Stimulated activated naive CD8-positive, alpha-beta T cell treated with anti-CD3 and anti-CD28 coated beads, Interleukin-15, amount 100 ng/mL, for 72 hours (primary cell): ENCODE results near the gene PGBD2.

Source experiments
- ATAC-seq: fragments of 150-1000 bp; cut with Tn5 transposase; 2 replicates; pipeline ENCODE4 v1.10.0; 2021; ENCODE audit warnings: mild to moderate bottlenecking, moderate library complexity
- DNase-seq, 2 donors: peaks; one replicate each; pipeline ENCODE4 v3.0.0; 2021 to 2022
- H3K27ac Mint-ChIP-seq, 2 donors: one replicate each; pipeline ENCODE4 v1.8.0; 2022; ENCODE audit warnings: mild to moderate bottlenecking in 2 of 2, mixed read lengths in 2 of 2, moderate library complexity in 2 of 2
- H3K27me3 Mint-ChIP-seq: one replicate; pipeline ENCODE4 v1.8.0; 2022; ENCODE audit warnings: mixed read lengths
- H3K4me1 Mint-ChIP-seq: one replicate; pipeline ENCODE4 v1.8.0; 2022; ENCODE audit warnings: mild to moderate bottlenecking, mixed read lengths
- H3K4me3 Mint-ChIP-seq, 2 donors: one replicate each; pipeline ENCODE4 v1.8.0; 2022; ENCODE audit warnings: mild to moderate bottlenecking in 2 of 2, mixed read lengths in 2 of 2, moderate library complexity in 1 of 2
- H3K9me3 Mint-ChIP-seq, 2 donors: one replicate each; pipeline ENCODE4 v1.8.0; 2022; ENCODE audit warnings: mixed read lengths in 2 of 2

The PGBD2 gene, protein sequence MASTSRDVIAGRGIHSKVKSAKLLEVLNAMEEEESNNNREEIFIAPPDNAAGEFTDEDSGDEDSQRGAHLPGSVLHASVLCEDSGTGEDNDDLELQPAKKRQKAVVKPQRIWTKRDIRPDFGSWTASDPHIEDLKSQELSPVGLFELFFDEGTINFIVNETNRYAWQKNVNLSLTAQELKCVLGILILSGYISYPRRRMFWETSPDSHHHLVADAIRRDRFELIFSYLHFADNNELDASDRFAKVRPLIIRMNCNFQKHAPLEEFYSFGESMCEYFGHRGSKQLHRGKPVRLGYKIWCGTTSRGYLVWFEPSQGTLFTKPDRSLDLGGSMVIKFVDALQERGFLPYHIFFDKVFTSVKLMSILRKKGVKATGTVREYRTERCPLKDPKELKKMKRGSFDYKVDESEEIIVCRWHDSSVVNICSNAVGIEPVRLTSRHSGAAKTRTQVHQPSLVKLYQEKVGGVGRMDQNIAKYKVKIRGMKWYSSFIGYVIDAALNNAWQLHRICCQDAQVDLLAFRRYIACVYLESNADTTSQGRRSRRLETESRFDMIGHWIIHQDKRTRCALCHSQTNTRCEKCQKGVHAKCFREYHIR

GRCh38 chr1:248906009-248906752 is at the start of gene PGBD2:
Gene PGBD2 (plus strand): TSS chr1:248906235. CDS start chr1:248913863, 7,628 bp downstream.
- peak within 1 kb of the TSS; percentile 93 to 97 for H3K4me3 Mint-ChIP-seq
- peak; percentile 92 for ATAC-seq
- peak; percentile 98 for DNase-seq
- H3K4me1 Mint-ChIP-seq = peaks cover 44% of the 10 kb centered on the region
- H3K27ac Mint-ChIP-seq = peak within 1 kb of the TSS; percentile 97 to 98
- H3K9me3 Mint-ChIP-seq = no peaks in the 10 kb centered on the region
- H3K27me3 Mint-ChIP-seq = no peaks in the 10 kb centered on the region

DNA sequence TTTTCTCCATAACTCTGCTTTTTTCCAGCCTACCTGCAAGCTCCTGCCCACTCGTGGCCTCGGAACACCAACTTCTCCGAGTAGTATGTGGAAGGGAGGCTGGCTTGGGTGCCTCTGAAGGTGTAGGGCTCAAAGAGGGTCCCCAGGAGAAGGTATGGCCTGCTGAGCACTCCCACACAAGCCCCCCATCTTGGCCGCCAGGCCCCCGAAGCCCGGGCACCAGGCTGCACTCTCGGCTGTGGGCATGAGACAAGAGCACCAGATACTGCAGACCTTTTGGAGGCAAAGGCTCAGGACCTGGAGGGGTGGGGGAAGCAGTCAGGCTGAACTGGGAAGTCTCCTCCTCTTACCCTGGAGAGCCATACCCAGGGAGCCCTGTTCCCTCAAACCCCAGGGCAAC is 48.8 kb upstream of the PGBD2 start:
- no peak for DNase-seq
- H3K27ac Mint-ChIP-seq = peak overlapping the region in 1 of 2 donors; percentile 91
- H3K9me3 Mint-ChIP-seq = no peaks in the 10 kb centered on the region
- peak overlapping the region; percentile 88 to 91 for H3K4me3 Mint-ChIP-seq
- ATAC-seq = no peak
- H3K27me3 Mint-ChIP-seq = no peaks in the 10 kb centered on the region
- peaks cover 28% of the 10 kb centered on the region for H3K4me1 Mint-ChIP-seq

- peaks cover 34% of the 10 kb centered on the region for H3K4me1 Mint-ChIP-seq
- ATAC-seq = no peak
- peak in 1 of 2 donors; percentile 20 for DNase-seq
- H3K4me3 Mint-ChIP-seq = peak overlapping the region; percentile 88 to 91
- H3K27ac Mint-ChIP-seq = peak overlapping the region; percentile 91 to 95
- no peaks in the 10 kb centered on the region for H3K27me3 Mint-ChIP-seq
- no peaks in the 10 kb centered on the region for H3K9me3 Mint-ChIP-seq
These were observed 48.3 kb upstream of the PGBD2 start for GRCh38 chr1:248857749-248858095.

DNA sequence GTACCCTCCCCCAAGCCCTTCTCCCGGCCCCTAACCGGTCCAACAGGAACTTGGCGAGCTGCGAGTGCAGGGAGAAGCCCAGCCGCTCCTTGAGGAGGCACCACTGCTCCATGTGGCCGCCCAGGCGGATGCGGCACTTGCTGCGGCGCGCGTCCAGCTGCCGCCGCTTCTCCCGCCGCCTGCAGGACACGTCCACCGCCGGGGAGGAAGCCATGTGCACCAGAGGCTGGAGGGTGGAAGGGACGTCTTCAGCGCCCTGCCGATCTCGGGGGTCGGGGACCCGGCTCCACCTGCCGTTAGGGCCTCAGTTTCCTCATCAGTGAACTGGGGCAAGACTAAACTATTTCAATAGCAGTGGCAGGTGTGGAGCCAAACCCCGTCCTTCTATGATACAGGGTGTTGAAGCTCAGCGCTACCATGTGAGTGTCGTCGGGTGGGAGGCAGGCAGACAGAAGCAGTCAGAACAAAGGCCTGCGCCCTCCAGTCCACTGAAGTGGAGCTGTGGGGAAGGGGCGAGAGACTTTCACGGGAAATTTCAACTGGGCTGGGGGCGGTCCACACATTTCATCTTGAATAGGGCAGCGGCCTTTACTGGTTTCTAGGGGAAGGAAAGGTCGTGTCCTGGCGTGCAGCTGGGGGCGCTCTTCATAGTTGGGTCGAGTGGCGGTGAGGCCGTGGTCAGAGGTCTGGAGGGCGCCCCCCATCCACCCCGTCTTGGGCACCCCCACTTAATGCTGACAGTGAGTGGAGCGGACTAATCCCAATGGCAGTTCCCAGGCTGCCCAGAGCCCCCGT is 47.7 kb upstream of the PGBD2 start:
- Mint-ChIP-seq H3K4me3 (peak overlapping the region; percentile 88 to 91), H3K9me3 (no peaks in the 10 kb centered on the region), H3K27me3 (no peaks in the 10 kb centered on the region), H3K4me1 (peaks cover 36% of the 10 kb centered on the region), H3K27ac (peak overlapping the region; percentile 91 to 95)
- ATAC-seq = peak; percentile 68
- DNase-seq = peak in 1 of 2 donors; percentile 47

DNA sequence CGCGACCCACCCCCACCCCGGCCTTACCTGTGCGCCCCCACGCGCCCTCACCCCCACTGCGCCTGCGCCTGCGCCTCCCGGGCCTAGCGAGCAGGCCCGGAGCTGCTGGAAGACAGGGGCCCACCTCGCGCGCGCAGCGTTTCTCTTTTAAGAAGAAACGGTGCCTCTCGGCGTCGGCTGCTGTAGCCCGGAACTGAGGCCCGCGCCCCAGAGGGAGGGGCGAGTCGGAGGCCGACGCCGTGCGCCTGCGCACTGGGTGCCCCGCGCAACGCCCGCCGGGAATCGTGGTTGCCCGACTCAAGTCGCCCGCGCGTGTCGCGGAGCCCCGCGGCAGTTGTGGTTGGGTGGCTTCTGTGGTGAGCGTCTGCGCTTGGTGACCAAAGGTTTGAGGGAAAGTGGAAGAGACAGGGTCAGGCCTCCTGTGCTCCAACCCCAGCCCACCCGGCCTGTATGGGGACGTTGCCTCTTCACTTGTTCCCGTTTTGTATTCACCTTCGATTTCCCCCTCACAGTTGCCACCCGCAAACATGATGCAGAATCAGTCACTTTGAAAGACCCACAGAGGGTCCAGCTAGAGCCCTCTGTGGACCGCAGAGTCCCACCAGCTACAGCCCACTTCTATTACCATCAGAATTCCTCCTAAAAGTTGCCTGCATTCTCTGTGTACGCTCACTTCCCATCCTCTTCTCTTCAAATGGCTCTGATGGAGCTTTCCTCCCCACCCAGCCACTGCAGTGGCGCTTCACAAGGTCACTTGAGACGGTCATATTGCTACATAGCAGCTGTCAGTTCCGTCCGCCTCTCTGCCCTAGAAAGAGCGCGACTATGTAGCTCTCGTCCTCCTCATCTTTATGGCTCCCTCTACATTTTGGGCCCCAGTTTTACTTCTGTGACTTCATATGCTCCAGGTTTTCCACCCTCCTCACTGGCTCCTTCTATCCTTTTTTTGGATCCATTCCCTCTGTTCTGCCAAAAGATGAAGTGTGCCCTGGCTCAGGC is 46.8 kb upstream of the PGBD2 start, which contains the start of gene ZNF692:
Gene ZNF692 (minus strand): TSS at position 195 of the 999 bp plus-strand sequence. CDS start 776 bp downstream, outside the sequence.
- Mint-ChIP-seq H3K9me3 (no peaks in the 10 kb centered on the region), H3K27ac (peak within 1 kb of the TSS; percentile 91 to 95), H3K4me1 (peaks cover 44% of the 10 kb centered on the region), H3K4me3 (peak within 1 kb of the TSS; percentile 88 to 91), H3K27me3 (no peaks in the 10 kb centered on the region)
- DNase-seq (peak; percentile 95 to 98), ATAC-seq (peak; percentile 88)

- no peak for ATAC-seq
- DNase-seq = no peak
These were observed 46.0 kb upstream of the PGBD2 start for GRCh38 chr1:248860007-248860406.

DNA sequence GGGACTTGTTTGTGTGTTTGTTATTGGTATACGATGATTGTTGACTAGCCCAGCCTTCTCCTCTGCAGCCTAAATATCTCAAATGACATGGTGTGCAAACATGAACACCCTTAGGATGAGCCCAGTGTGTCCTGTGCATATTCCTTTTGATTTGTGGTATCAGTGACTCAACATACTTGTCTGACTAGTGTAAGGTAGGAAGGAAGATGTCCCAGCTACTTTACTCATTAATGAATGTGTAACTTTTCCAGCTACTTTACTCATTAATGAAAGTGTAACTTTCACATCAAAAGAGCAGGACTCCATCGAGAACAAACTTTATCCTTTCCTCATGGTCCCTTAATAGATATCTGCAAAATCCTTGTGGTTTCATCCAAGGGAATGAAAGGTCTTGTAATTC is 44.4 kb upstream of the PGBD2 start:
- Mint-ChIP-seq H3K9me3 (no peaks in the 10 kb centered on the region), H3K27me3 (no peaks in the 10 kb centered on the region), H3K4me1 (peaks cover 46% of the 10 kb centered on the region), H3K27ac (no peak overlapping the region), H3K4me3 (no peak overlapping the region)
- no peak for ATAC-seq
- no peak for DNase-seq

More at GRCh38 chr1:248860007-248860406, 46.0 kb upstream of the PGBD2 start:
- Mint-ChIP-seq H3K27ac (peak overlapping the region; percentile 81 to 91), H3K4me1 (peaks cover 46% of the 10 kb centered on the region), H3K4me3 (peak overlapping the region; percentile 88 to 91), H3K27me3 (no peaks in the 10 kb centered on the region), H3K9me3 (no peaks in the 10 kb centered on the region)

DNA sequence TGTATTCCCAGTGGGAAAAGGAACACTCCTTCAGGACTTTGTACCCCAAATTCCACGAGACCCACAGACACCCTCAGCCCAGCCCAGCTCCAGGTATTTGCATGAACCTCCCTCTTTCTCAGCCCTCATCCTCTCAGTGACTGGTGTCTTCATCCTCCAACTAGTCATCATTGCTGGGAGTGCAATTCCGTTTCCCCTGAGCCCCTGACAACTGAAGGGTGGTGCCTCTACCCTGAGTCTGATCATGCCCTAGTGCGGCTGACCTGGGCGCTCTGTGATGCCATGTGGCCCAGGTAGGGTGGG is 43.4 kb upstream of the PGBD2 start:
- ATAC-seq (peak; percentile 36), DNase-seq (no peak)
- no peaks in the 10 kb centered on the region for H3K9me3 Mint-ChIP-seq
- peak overlapping the region; percentile 88 to 93 for H3K4me3 Mint-ChIP-seq
- peak overlapping the region; percentile 30 to 73 for H3K27ac Mint-ChIP-seq
- peaks cover 42% of the 10 kb centered on the region for H3K4me1 Mint-ChIP-seq
- H3K27me3 Mint-ChIP-seq = no peaks in the 10 kb centered on the region

DNA sequence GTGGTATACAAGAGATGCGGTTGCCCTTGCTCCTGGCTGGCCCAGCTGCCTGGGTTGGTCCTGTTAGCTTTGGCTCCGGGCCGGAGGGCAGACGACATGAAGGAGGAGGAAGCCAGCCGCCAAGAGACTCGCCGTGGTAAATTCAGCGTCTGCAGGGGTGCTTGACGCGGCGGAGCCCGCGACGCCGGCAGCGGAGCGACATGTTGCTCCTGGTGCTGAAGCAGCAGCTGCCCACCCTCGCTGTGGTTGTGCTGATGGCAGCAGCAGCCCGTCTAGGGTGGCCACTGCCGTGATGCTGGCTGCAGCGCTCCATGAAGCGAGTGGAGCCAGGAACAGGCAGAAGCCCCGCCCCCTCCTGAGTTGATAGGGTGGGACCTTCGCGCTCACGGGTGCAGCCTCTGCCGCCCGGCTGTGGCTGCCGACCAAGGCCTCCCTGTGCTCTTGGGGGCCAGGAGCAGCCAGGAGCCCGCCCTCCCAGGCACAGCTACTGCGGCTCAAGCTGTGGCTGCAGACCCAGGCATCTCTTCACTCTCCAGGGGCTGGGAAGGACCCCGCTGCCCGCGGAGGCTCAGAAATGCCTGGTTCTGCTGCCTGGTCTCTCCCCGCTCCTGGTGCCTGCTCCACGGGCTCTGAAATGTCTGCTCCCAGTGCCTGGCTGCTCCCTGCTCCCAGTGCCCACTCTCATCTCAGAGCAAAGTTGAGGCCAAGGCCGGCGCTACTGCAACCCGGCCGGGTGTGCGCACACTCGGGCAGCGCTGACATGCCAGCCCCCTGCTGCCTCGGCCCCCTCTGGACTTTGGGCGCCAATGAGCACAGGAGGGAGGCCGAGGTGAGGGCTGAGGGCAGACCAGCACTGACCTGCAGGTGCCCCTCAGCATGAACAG is 42.8 kb upstream of the PGBD2 start:
- H3K27ac Mint-ChIP-seq = peak overlapping the region; percentile 30 to 73
- peak overlapping the region; percentile 88 to 93 for H3K4me3 Mint-ChIP-seq
- peak; percentile 66 for ATAC-seq
- no peaks in the 10 kb centered on the region for H3K27me3 Mint-ChIP-seq
- peaks cover 36% of the 10 kb centered on the region for H3K4me1 Mint-ChIP-seq
- DNase-seq = peak; percentile 72 to 78
- no peaks in the 10 kb centered on the region for H3K9me3 Mint-ChIP-seq

DNA sequence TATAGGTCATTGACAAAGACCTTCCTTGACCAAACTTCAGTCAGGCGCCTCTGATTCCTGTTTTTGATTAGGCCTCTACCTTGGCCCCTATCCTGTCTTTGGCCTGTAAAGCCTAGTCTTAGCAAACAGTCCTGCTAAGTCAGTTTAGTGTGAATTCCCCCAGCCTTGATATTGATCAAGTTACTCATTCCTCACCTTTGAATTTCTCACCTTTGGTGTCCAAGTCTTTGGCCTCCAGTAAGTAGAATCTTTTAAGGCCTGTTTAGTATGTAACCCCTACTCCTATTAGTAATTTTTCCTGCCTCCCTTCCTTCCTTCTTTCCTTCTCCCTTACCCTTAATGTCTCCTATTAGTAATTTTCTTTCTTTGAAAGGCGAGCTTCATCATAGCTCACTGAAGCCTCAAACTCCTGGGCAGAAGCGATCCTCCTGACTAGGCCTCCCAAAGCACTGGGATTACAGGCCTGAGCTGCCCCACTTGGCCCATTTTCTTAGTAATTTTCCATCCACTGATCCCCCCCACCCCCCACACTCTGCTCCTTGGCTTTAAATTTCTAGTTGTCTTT is 34.1 kb upstream of the PGBD2 start:
- ATAC-seq = no peak
- DNase-seq = no peak
- Mint-ChIP-seq H3K27me3 (no peaks in the 10 kb centered on the region), H3K27ac (peak overlapping the region in 1 of 2 donors; percentile 80), H3K9me3 (peaks cover 0 to 7% of the 10 kb centered on the region in 2 donors), H3K4me1 (peaks cover 25% of the 10 kb centered on the region), H3K4me3 (no peak overlapping the region)

DNA sequence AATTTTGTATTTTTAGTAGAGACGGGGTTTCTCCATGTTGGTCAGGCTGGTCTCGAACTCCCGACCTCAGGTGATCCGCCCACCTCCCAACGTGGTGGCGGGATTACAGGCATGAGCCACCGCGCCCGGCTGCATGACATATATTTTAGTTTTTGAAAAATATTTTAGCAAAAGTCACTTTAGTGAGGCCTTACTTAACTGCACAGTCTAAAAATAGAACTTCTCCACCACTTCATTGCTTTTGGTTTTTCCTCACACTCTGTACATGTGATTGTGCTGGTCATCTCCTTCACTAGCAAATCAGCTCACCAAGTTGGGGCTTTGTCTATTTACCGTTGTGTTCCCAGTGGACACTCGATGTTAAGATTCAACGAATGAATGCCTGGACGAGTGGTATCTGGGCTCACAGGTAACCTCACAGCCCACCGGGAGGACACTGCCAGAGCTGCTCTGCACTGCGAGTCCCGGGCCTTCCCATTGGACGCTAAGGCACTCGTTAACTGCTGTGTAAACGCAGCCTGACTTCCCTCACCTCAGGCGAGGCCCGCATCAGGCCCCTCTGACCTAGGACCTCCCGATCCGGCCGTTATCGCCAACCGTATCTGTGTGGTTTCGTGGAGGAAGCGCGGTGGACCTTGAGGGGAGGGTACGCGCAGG is 33.2 kb upstream of the PGBD2 start:
- H3K27me3 Mint-ChIP-seq = no peaks in the 10 kb centered on the region
- H3K9me3 Mint-ChIP-seq = peaks cover 0 to 7% of the 10 kb centered on the region in 2 donors
- peak overlapping the region; percentile 89 to 100 for H3K27ac Mint-ChIP-seq
- ATAC-seq (peak; percentile 75), DNase-seq (peak; percentile 64 to 73)
- H3K4me3 Mint-ChIP-seq = peak overlapping the region; percentile 90 to 96
- peaks cover 25% of the 10 kb centered on the region for H3K4me1 Mint-ChIP-seq

DNA sequence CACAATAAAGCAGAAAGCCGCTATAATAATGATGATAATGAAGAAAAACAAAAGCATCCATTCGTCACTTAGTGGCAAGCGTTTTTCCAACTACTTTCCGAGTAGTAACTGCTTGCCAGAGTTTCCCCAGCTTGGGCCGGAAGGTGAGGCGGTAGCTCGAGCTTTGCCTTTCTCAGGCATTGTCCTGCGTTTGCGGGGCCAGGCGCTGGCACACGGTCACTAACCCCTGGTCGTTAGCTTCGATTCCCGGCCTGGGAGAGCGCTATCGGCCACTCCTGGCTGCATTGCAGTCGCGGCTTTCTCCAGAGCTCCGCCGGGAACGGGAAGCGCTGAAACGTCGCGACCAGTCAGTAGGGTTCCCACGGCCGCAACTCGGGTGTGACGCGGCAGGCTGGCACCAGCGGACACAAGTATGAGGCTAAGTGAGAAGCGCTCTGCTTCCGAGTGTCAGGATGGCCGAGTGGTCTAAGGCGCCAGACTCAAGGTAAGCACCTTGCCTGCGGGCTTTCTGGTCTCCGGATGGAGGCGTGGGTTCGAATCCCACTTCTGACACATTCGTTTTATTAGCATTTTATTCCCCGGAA is 32.5 kb upstream of the PGBD2 start:
- peak overlapping the region; percentile 89 to 100 for H3K27ac Mint-ChIP-seq
- H3K4me3 Mint-ChIP-seq = peak overlapping the region; percentile 90 to 96
- peak; percentile 89 for ATAC-seq
- no peaks in the 10 kb centered on the region for H3K27me3 Mint-ChIP-seq
- H3K4me1 Mint-ChIP-seq = peaks cover 25% of the 10 kb centered on the region
- H3K9me3 Mint-ChIP-seq = peaks cover 0 to 7% of the 10 kb centered on the region in 2 donors
- peak; percentile 97 to 98 for DNase-seq
